CD8-positive, alpha-beta memory T cell (primary cell): Measurements from ENCODE around the gene FAAH. TPM values are rescaled to one million over a fixed set of nuclear protein-coding genes. Genes with fewer than 3 reads are reported as not detected.

ENCODE experiments used
- CTCF ChIA-PET: fragments of 350-600 bp; sonication (Branson Sonifier 250); formaldehyde crosslinking; loops from one replicate; lab custom pipeline; 2021; ENCODE audit warnings: antibody characterized with exemption; lab: Charles Lee
- POLR2A ChIA-PET: fragments of 350-600 bp; sonication (Branson Sonifier 250); formaldehyde crosslinking; loops from one replicate; lab custom pipeline; 2021; ENCODE audit warnings: antibody characterized with exemption; lab: Charles Lee
- DNase-seq, 5 donors: peaks; one replicate each; pipeline versions ENCODE4 v3.0.0 to v3.0.0-alpha.2; 2020 to 2022; ENCODE audit warnings: mixed read lengths in 1 of 5
- H3K27ac ChIP-seq: one replicate; pipeline ENCODE4 v1.7.0; 2013; ENCODE audit warnings: low read depth, mild to moderate bottlenecking, low read length, moderate library complexity
- H3K27me3 ChIP-seq: 2 replicates; pipeline ENCODE4 v1.7.0; 2013; ENCODE audit warnings: low read length, mild to moderate bottlenecking; ENCODE audit not compliant: insufficient read depth, poor library complexity, severe bottlenecking
- H3K36me3 ChIP-seq: 2 replicates; pipeline ENCODE4 v1.7.0; 2013; ENCODE audit warnings: mild to moderate bottlenecking, low read length, moderate library complexity; ENCODE audit not compliant: insufficient read depth
- H3K4me1 ChIP-seq: 2 replicates; pipeline ENCODE4 v1.7.0; 2013; ENCODE audit warnings: mild to moderate bottlenecking, low read length, moderate library complexity; ENCODE audit not compliant: insufficient read depth
- H3K4me3 ChIP-seq: 2 replicates; pipeline ENCODE4 v1.7.0; 2013; ENCODE audit warnings: mild to moderate bottlenecking, low read length
- H3K9me3 ChIP-seq: 2 replicates; pipeline ENCODE4 v1.7.0; 2013; ENCODE audit warnings: mild to moderate bottlenecking, low read length
- H3K27ac Mint-ChIP-seq, 8 donors: one replicate each; pipeline ENCODE4 v1.8.0; 2020 to 2021; ENCODE audit warnings: mixed read lengths in 8 of 8, mild to moderate bottlenecking in 6 of 8, inconsistent platforms in 3 of 8, moderate library complexity in 3 of 8
- H3K27me3 Mint-ChIP-seq, 2 donors: one replicate each; pipeline ENCODE4 v1.8.0; 2020 to 2021; ENCODE audit warnings: mixed read lengths in 2 of 2, mild to moderate bottlenecking in 1 of 2, moderate library complexity in 1 of 2
- H3K36me3 Mint-ChIP-seq, 3 donors: one replicate each; pipeline ENCODE4 v1.8.0; 2020 to 2021; ENCODE audit warnings: mixed read lengths in 3 of 3, inconsistent platforms in 1 of 3, mild to moderate bottlenecking in 1 of 3
- H3K4me1 Mint-ChIP-seq, 3 donors: one replicate each; pipeline ENCODE4 v1.8.0; 2020 to 2021; ENCODE audit warnings: mixed read lengths in 3 of 3, inconsistent platforms in 1 of 3, mild to moderate bottlenecking in 1 of 3
- H3K4me3 Mint-ChIP-seq, 7 donors: one replicate each; pipeline ENCODE4 v1.8.0; 2020 to 2021; ENCODE audit warnings: mixed read lengths in 7 of 7, mild to moderate bottlenecking in 6 of 7, moderate library complexity in 4 of 7, inconsistent platforms in 2 of 7
- H3K9me3 Mint-ChIP-seq, 5 donors: one replicate each; pipeline ENCODE4 v1.8.0; 2020 to 2022; ENCODE audit warnings: mixed read lengths in 5 of 5, mild to moderate bottlenecking in 3 of 5, moderate library complexity in 2 of 5, inconsistent platforms in 1 of 5
- polyA plus RNA-seq: library from polyadenylated mRNA; unstranded; fragments of 300-500 nt; fragmentation: Illumina TruSeq; gene quantifications from one replicate; pipeline ENCODE4 v1.2.3, GENCODE V29; 2021
- total RNA-seq, 2 experiments: library from RNA; stranded (reverse); gene quantifications; one replicate each; pipeline ENCODE4 v1.2.3, GENCODE V29; 2021

FAAH gene
- total and polyA plus RNA-seq, 3 experiments from 2014 or later = 1.3 to 5.1 (median 4.5) TPM

GRCh38 chr1:46425726-46426125, 31.6 kb downstream of the FAAH start:
- H3K4me3 Mint-ChIP-seq = peak overlapping the region in 2 of 7 donors; percentile 26 to 71
- H3K4me1 Mint-ChIP-seq = peaks cover 15 to 17% (median 15%) of the 10 kb centered on the region in 3 donors
- no peaks in the 10 kb centered on the region for H3K36me3 ChIP-seq
- DNase-seq = no peak
- no peaks in the 10 kb centered on the region for H3K27me3 ChIP-seq
- peaks cover 17 to 48% of the 10 kb centered on the region in 2 donors for H3K27me3 Mint-ChIP-seq
- H3K27ac ChIP-seq = no peak overlapping the region
- ChIA-PET CTCF (no interaction called here), POLR2A (no interaction called here)
- no peaks in the 10 kb centered on the region for H3K9me3 Mint-ChIP-seq
- H3K9me3 ChIP-seq = no peaks in the 10 kb centered on the region
- H3K36me3 Mint-ChIP-seq = no peaks in the 10 kb centered on the region
- peak overlapping the region in 4 of 8 donors; percentile 3 to 92 (median 76) for H3K27ac Mint-ChIP-seq
- peaks cover 14% of the 10 kb centered on the region for H3K4me1 ChIP-seq
- H3K4me3 ChIP-seq = no peak overlapping the region

- H3K4me3 ChIP-seq = no peak overlapping the region
- H3K27me3 Mint-ChIP-seq = peaks cover 14 to 41% of the 10 kb centered on the region in 2 donors
- no peaks in the 10 kb centered on the region for H3K36me3 ChIP-seq
- peak overlapping the region in 1 of 8 donors; percentile 15 for H3K27ac Mint-ChIP-seq
- H3K27me3 ChIP-seq = no peaks in the 10 kb centered on the region
- peaks cover under 1% of the 10 kb centered on the region for H3K4me1 ChIP-seq
- H3K36me3 Mint-ChIP-seq = no peaks in the 10 kb centered on the region
- H3K27ac ChIP-seq = no peak overlapping the region
- peaks cover 8% of the 10 kb centered on the region in 3 donors for H3K4me1 Mint-ChIP-seq
- DNase-seq = no peak
- H3K9me3 ChIP-seq = no peaks in the 10 kb centered on the region
- no peak overlapping the region for H3K4me3 Mint-ChIP-seq
- no peaks in the 10 kb centered on the region for H3K9me3 Mint-ChIP-seq
- ChIA-PET POLR2A (no interaction called here), CTCF (no interaction called here)
These were observed 33.4 kb downstream of the FAAH start for GRCh38 chr1:46427541-46427940.

- ChIA-PET CTCF (no interaction called here), POLR2A (no interaction called here)
- H3K27ac ChIP-seq = no peak overlapping the region
- H3K4me3 ChIP-seq = no peak overlapping the region
- H3K27ac Mint-ChIP-seq = no peak overlapping the region
- no peaks in the 10 kb centered on the region for H3K36me3 ChIP-seq
- no peak for DNase-seq
- no peaks in the 10 kb centered on the region for H3K9me3 ChIP-seq
- peaks cover 0 to 4% (median 2%) of the 10 kb centered on the region in 3 donors for H3K4me1 Mint-ChIP-seq
- H3K4me3 Mint-ChIP-seq = no peak overlapping the region
- H3K9me3 Mint-ChIP-seq = no peaks in the 10 kb centered on the region
- no peaks in the 10 kb centered on the region for H3K27me3 ChIP-seq
- no peaks in the 10 kb centered on the region for H3K4me1 ChIP-seq
- H3K36me3 Mint-ChIP-seq = no peaks in the 10 kb centered on the region
- H3K27me3 Mint-ChIP-seq = peaks cover 10 to 29% of the 10 kb centered on the region in 2 donors
These were observed 35.3 kb downstream of the FAAH start for GRCh38 chr1:46429436-46429835.

- Histone ChIP-seq H3K36me3 (no peaks in the 10 kb centered on the region), H3K4me3 (no peak overlapping the region), H3K27me3 (no peaks in the 10 kb centered on the region), H3K4me1 (no peaks in the 10 kb centered on the region), H3K9me3 (no peaks in the 10 kb centered on the region), H3K27ac (no peak overlapping the region)
- peak overlapping the region in 1 of 8 donors; percentile 40 for H3K27ac Mint-ChIP-seq
- H3K4me3 Mint-ChIP-seq = no peak overlapping the region
- no peaks in the 10 kb centered on the region for H3K4me1 Mint-ChIP-seq
- H3K9me3 Mint-ChIP-seq = no peaks in the 10 kb centered on the region
- peaks cover 9 to 18% of the 10 kb centered on the region in 2 donors for H3K27me3 Mint-ChIP-seq
- POLR2A ChIA-PET = no interaction called here
- CTCF ChIA-PET = interaction anchor here (0.7 kb wide), 1 partner anchor 11 kb away, joined by 3 read pairs; no protein-coding TSS in a partner anchor
- H3K36me3 Mint-ChIP-seq = no peaks in the 10 kb centered on the region
- no peak for DNase-seq
These were observed 37.6 kb downstream of the FAAH start for GRCh38 chr1:46431695-46432094.

GRCh38 chr1:46432781-46433327, 38.7 kb downstream of the FAAH start:
- ChIA-PET CTCF (interaction anchor here (0.8 to 0.9 kb wide), 2 partner anchors 9 to 11 kb away, joined by 3 to 4 read pairs; no protein-coding TSS in a partner anchor), POLR2A (no interaction called here)
- DNase-seq = no peak
- H3K4me1 ChIP-seq = no peaks in the 10 kb centered on the region
- no peaks in the 10 kb centered on the region for H3K4me1 Mint-ChIP-seq
- H3K9me3 Mint-ChIP-seq = no peaks in the 10 kb centered on the region
- H3K27me3 ChIP-seq = no peaks in the 10 kb centered on the region
- no peaks in the 10 kb centered on the region for H3K36me3 ChIP-seq
- H3K9me3 ChIP-seq = no peaks in the 10 kb centered on the region
- H3K27ac ChIP-seq = no peak overlapping the region
- H3K4me3 Mint-ChIP-seq = no peak overlapping the region
- peaks cover 6 to 11% of the 10 kb centered on the region in 2 donors for H3K27me3 Mint-ChIP-seq
- H3K27ac Mint-ChIP-seq = no peak overlapping the region
- H3K4me3 ChIP-seq = no peak overlapping the region
- H3K36me3 Mint-ChIP-seq = no peaks in the 10 kb centered on the region

- Histone ChIP-seq H3K27me3 (no peaks in the 10 kb centered on the region), H3K36me3 (no peaks in the 10 kb centered on the region), H3K4me3 (no peak overlapping the region), H3K9me3 (no peaks in the 10 kb centered on the region), H3K27ac (no peak overlapping the region), H3K4me1 (no peaks in the 10 kb centered on the region)
- Mint-ChIP-seq H3K36me3 (no peaks in the 10 kb centered on the region), H3K27me3 (peaks cover 0 to 3% of the 10 kb centered on the region in 2 donors), H3K4me3 (no peak overlapping the region), H3K4me1 (no peaks in the 10 kb centered on the region), H3K27ac (no peak overlapping the region), H3K9me3 (no peaks in the 10 kb centered on the region)
- ChIA-PET CTCF (interaction anchor here (1.1 to 2.6 kb wide), 2 partner anchors 11 to 13 kb away, joined by 3 to 9 read pairs; no protein-coding TSS in a partner anchor), POLR2A (no interaction called here)
- DNase-seq = no peak
These were observed 40.2 kb downstream of the FAAH start for GRCh38 chr1:46434358-46434757.

- no peak overlapping the region for H3K27ac ChIP-seq
- H3K27me3 ChIP-seq = no peaks in the 10 kb centered on the region
- no peaks in the 10 kb centered on the region for H3K36me3 Mint-ChIP-seq
- no peaks in the 10 kb centered on the region for H3K9me3 Mint-ChIP-seq
- no peaks in the 10 kb centered on the region for H3K9me3 ChIP-seq
- ChIA-PET CTCF (no interaction called here), POLR2A (no interaction called here)
- H3K27ac Mint-ChIP-seq = peak overlapping the region in 1 of 8 donors; percentile 55
- H3K4me1 ChIP-seq = no peaks in the 10 kb centered on the region
- peaks cover 0 to 5% of the 10 kb centered on the region in 2 donors for H3K27me3 Mint-ChIP-seq
- H3K36me3 ChIP-seq = no peaks in the 10 kb centered on the region
- H3K4me3 ChIP-seq = no peak overlapping the region
- H3K4me3 Mint-ChIP-seq = no peak overlapping the region
- DNase-seq = no peak
- no peaks in the 10 kb centered on the region for H3K4me1 Mint-ChIP-seq
These were observed 42.7 kb downstream of the FAAH start for GRCh38 chr1:46436844-46437243.

GRCh38 chr1:46437723-46438122, 43.6 kb downstream of the FAAH start:
- peaks cover 5 to 6% (median 6%) of the 10 kb centered on the region in 3 donors for H3K4me1 Mint-ChIP-seq
- no peak for DNase-seq
- peak overlapping the region in 3 of 8 donors; percentile 12 to 24 (median 13) for H3K27ac Mint-ChIP-seq
- H3K9me3 Mint-ChIP-seq = no peaks in the 10 kb centered on the region
- no peaks in the 10 kb centered on the region for H3K36me3 ChIP-seq
- H3K4me3 ChIP-seq = no peak overlapping the region
- H3K9me3 ChIP-seq = no peaks in the 10 kb centered on the region
- no peaks in the 10 kb centered on the region for H3K27me3 ChIP-seq
- POLR2A ChIA-PET = no interaction called here
- H3K27ac ChIP-seq = no peak overlapping the region
- no peaks in the 10 kb centered on the region for H3K36me3 Mint-ChIP-seq
- no peaks in the 10 kb centered on the region for H3K4me1 ChIP-seq
- no peak overlapping the region for H3K4me3 Mint-ChIP-seq
- CTCF ChIA-PET = interaction anchor here (1.5 kb wide), 1 partner anchor 10 kb away, joined by 6 read pairs; no protein-coding TSS in a partner anchor
- H3K27me3 Mint-ChIP-seq = peaks cover 0 to 5% of the 10 kb centered on the region in 2 donors
